Measurements from ENCODE around the gene CCDC88A. TPM values are rescaled to one million over a fixed set of nuclear protein-coding genes. Genes with fewer than 3 reads are reported as not detected.

Gene CCDC88A
- total RNA-seq, 2 experiments from 2014 or later: 11.0 to 12.9 TPM

GRCh38 chr2:55252832-55253231 is 166.8 kb downstream of the CCDC88A start:
- Mint-ChIP-seq H3K4me1 (ENCODE audit: low read depth) (no peaks in the 10 kb centered on the region), H3K36me3 (ENCODE audit: low read depth) (peaks cover 72% of the 10 kb centered on the region), H3K27ac (no peak overlapping the region), H3K9me3 (no peaks in the 10 kb centered on the region), H3K27me3 (no peaks in the 10 kb centered on the region), H3K4me3 (no peak overlapping the region)
- Histone ChIP-seq H3K36me3 (ENCODE audit: insufficient read depth, low read length) (peaks cover 38% of the 10 kb centered on the region), H3K9me3 (ENCODE audit: control insufficient read depth in 1 of 2, insufficient read depth in 1 of 2, low read length in 2 of 2) (no peaks in the 10 kb centered on the region), H3K27ac (ENCODE audit: low read depth in 1 of 2, low read length in 2 of 2) (no peak overlapping the region), H3K4me1 (ENCODE audit: insufficient read depth, low read length) (no peaks in the 10 kb centered on the region), H3K27me3 (ENCODE audit: control insufficient read depth in 1 of 2, insufficient read depth in 2 of 2, low read length in 2 of 2) (no peaks in the 10 kb centered on the region), H3K4me3 (ENCODE audit: low read length) (no peak overlapping the region)
- CTCF ChIA-PET: no interaction called here
- TF ChIP-seq CTCF (IDR thresholded peaks at IDR 0.05): no peak
- DNase-seq (no peak), ATAC-seq (ENCODE audit: poor library complexity) (no peak)
- intact Hi-C loops (cut with DNase I, micrococcal nuclease): no loop called here
- POLR2A ChIA-PET: interaction anchor here (1.4 kb wide), 1 partner anchor 30 kb away, joined by 3 read pairs; no protein-coding TSS in a partner anchor

- H3K27me3 Mint-ChIP-seq: no peaks in the 10 kb centered on the region
- TF ChIP-seq CTCF (IDR thresholded peaks at IDR 0.05): no peak
- peaks cover 85% of the 10 kb centered on the region for H3K36me3 Mint-ChIP-seq (ENCODE audit: low read depth)
- intact Hi-C loops (cut with DNase I, micrococcal nuclease): no loop called here
- ATAC-seq (ENCODE audit: poor library complexity) (no peak), DNase-seq (no peak)
- peaks cover 56% of the 10 kb centered on the region for H3K36me3 ChIP-seq (ENCODE audit: insufficient read depth, low read length)
- ChIA-PET CTCF (no interaction called here), POLR2A (interaction anchor here (1.0 kb wide), 1 partner anchor 15 kb away, joined by 3 read pairs; the partner anchor contains the start of genes CLHC1 and RPS27A)
- no peak overlapping the region for H3K4me3 ChIP-seq (ENCODE audit: low read length)
- no peaks in the 10 kb centered on the region for H3K9me3 Mint-ChIP-seq
- no peaks in the 10 kb centered on the region for H3K9me3 ChIP-seq (ENCODE audit: control insufficient read depth in 1 of 2, insufficient read depth in 1 of 2, low read length in 2 of 2)
- H3K4me1 ChIP-seq (ENCODE audit: insufficient read depth, low read length): no peaks in the 10 kb centered on the region
- H3K27me3 ChIP-seq (ENCODE audit: control insufficient read depth in 1 of 2, insufficient read depth in 2 of 2, low read length in 2 of 2): no peaks in the 10 kb centered on the region
- no peak overlapping the region for H3K4me3 Mint-ChIP-seq
- no peak overlapping the region for H3K27ac ChIP-seq (ENCODE audit: low read depth in 1 of 2, low read length in 2 of 2)
- H3K4me1 Mint-ChIP-seq (ENCODE audit: low read depth): no peaks in the 10 kb centered on the region
- H3K27ac Mint-ChIP-seq: no peak overlapping the region
Observed at GRCh38 chr2:55247025-55247424, 172.6 kb downstream of the CCDC88A start.

DNA sequence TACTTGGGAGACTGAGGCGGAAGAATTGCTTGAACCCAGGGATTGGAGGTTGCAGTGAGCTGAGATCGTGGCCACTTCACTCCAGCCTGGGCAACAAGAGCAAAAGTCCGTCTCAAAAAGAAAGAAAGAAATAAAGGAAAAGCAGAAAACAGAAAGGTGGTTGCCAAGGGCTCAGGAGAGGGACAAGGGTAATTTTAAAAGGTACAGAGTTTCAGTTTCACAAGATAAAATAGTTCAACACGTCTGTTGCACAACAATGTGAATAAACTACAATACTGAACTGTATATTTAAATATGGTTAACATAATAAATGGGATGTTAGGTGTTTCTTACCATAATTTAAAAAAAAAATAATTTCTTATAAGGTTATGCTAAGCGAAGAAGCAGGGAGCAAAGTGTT is 174.2 kb downstream of the CCDC88A start:
- H3K4me1 Mint-ChIP-seq (ENCODE audit: low read depth): no peaks in the 10 kb centered on the region
- H3K27ac Mint-ChIP-seq: no peak overlapping the region
- no peaks in the 10 kb centered on the region for H3K9me3 ChIP-seq (ENCODE audit: control insufficient read depth in 1 of 2, insufficient read depth in 1 of 2, low read length in 2 of 2)
- TF ChIP-seq CTCF (IDR thresholded peaks at IDR 0.05): no peak
- H3K4me3 ChIP-seq (ENCODE audit: low read length): no peak overlapping the region
- ChIA-PET POLR2A (no interaction called here), CTCF (no interaction called here)
- H3K9me3 Mint-ChIP-seq: no peaks in the 10 kb centered on the region
- ATAC-seq (ENCODE audit: poor library complexity): no peak
- H3K36me3 ChIP-seq (ENCODE audit: insufficient read depth, low read length): peaks cover 50% of the 10 kb centered on the region
- peaks cover 73% of the 10 kb centered on the region for H3K36me3 Mint-ChIP-seq (ENCODE audit: low read depth)
- H3K27me3 ChIP-seq (ENCODE audit: control insufficient read depth in 1 of 2, insufficient read depth in 2 of 2, low read length in 2 of 2): no peaks in the 10 kb centered on the region
- H3K4me3 Mint-ChIP-seq: no peak overlapping the region
- no peaks in the 10 kb centered on the region for H3K4me1 ChIP-seq (ENCODE audit: insufficient read depth, low read length)
- intact Hi-C loops (cut with DNase I, micrococcal nuclease): no loop called here
- H3K27me3 Mint-ChIP-seq: no peaks in the 10 kb centered on the region
- DNase-seq: no peak
- no peak overlapping the region for H3K27ac ChIP-seq (ENCODE audit: low read depth in 1 of 2, low read length in 2 of 2)
